ENCODE data around the gene PFDN4.
"Not testable (repeated sequence)": the region's sequence is repeated elsewhere in the genome, so short reads cannot be mapped to it uniquely, and the experiment has no call there.

PFDN4 gene

GRCh38 chr20:54229566-54230160, 21.8 kb downstream of the PFDN4 start:
- no peak for DNase-seq

GRCh38 chr20:54231036-54231435, 23.1 kb downstream of the PFDN4 start:
- DNase-seq, result no peak

GRCh38 chr20:54234991-54235390, 27.1 kb downstream of the PFDN4 start:
- no peak for DNase-seq

- DNase-seq, result no peak
Measured at GRCh38 chr20:54237116-54237943, 29.4 kb downstream of the PFDN4 start.

- DNase-seq, result no peak
Measured at GRCh38 chr20:54244113-54244512, 36.2 kb downstream of the PFDN4 start.

- DNase-seq, result not testable (repeated sequence)
Measured at GRCh38 chr20:54248705-54249104, 40.8 kb downstream of the PFDN4 start.

GRCh38 chr20:54250691-54251090, 42.8 kb downstream of the PFDN4 start:
- no peak for DNase-seq

GRCh38 chr20:54251096-54251495, 43.2 kb downstream of the PFDN4 start:
- no peak for DNase-seq

- DNase-seq, result no peak
Measured at GRCh38 chr20:54254596-54254995, 46.7 kb downstream of the PFDN4 start.

- no peak for DNase-seq
Measured at GRCh38 chr20:54255157-54255556, 47.3 kb downstream of the PFDN4 start.

GRCh38 chr20:54256202-54256601, 48.3 kb downstream of the PFDN4 start:
- DNase-seq, result no peak

GRCh38 chr20:54257071-54257816, 49.4 kb downstream of the PFDN4 start:
- no peak for DNase-seq

GRCh38 chr20:54260116-54260515, 52.2 kb downstream of the PFDN4 start:
- no peak for DNase-seq

GRCh38 chr20:54262671-54263070, 54.8 kb downstream of the PFDN4 start:
- no peak for DNase-seq

- no peak for DNase-seq
Measured at GRCh38 chr20:54263116-54263690, 55.3 kb downstream of the PFDN4 start.

- DNase-seq, result not testable (repeated sequence)
Measured at GRCh38 chr20:54265791-54266190, 57.9 kb downstream of the PFDN4 start.

- DNase-seq, result no peak
Measured at GRCh38 chr20:54266844-54267243, 59.0 kb downstream of the PFDN4 start.

GRCh38 chr20:54267483-54268003, 59.7 kb downstream of the PFDN4 start:
- no peak for DNase-seq

GRCh38 chr20:54268941-54269340, 61.1 kb downstream of the PFDN4 start:
- DNase-seq, result no peak

Measured in NCI-H1092 treated with DMSO at 0.1 percent for 48 hours (cell line).